Measurements from ENCODE around the gene COQ7. TPM values are rescaled to one million over a fixed set of nuclear protein-coding genes. Genes with fewer than 3 reads are reported as not detected.

Gene COQ7
- total RNA-seq, 1 experiment from 2014 or later: 39.6 TPM

DNA sequence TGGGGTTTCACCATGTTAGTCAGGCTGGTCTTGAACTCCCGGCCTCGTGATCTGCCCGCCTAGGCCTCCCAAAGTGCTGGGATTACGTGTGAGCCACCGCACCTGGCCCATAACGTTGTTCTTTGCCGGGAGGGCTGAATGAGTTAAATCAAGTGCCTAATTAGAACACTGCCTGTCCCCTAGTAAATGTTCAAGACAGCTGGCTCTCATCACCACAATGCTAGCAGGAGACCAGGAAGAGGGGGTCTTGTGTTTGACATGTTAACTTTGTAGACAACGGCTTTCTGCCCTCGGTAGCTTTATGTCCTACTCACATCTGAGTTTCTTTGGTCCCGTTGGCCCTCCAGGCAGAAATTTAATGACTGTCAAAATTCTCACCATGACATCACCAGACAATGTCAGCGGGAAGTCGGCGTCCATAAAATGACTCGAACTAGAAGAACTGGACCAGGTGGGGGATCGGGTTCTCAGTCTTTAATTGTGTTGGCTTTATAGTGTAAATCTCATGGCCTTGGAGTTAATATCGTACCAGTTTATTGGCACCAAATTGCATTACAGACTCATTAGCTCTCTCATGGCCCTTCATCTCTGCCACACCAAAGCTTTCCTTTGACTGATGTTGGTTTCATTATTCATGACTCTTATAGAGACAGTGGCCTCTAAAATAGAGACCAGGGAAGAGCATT is 34.9 kb downstream of the COQ7 start:
- ATAC-seq: no peak
- 0 out of 2 replicates have a peak, but pooled peaks cover under 1% of the 10 kb centered on the region for H3K4me1 ChIP-seq (ENCODE audit: control insufficient read depth, insufficient read depth, low read length)
- DNase-seq (ENCODE audit: low read depth, low spot score): no peak
- BruUV-seq (replicated peaks): no TSS peak
- no peaks in the 10 kb centered on the region for H3K36me3 ChIP-seq (ENCODE audit: control insufficient read depth, insufficient read depth, low read length)
- peaks cover 7% of the 10 kb centered on the region; the same call in 1 of the 2 replicates for H3K9me3 ChIP-seq (ENCODE audit: control insufficient read depth, insufficient read depth, low read depth, low read length)
- TF ChIP-seq, protein P1, sequence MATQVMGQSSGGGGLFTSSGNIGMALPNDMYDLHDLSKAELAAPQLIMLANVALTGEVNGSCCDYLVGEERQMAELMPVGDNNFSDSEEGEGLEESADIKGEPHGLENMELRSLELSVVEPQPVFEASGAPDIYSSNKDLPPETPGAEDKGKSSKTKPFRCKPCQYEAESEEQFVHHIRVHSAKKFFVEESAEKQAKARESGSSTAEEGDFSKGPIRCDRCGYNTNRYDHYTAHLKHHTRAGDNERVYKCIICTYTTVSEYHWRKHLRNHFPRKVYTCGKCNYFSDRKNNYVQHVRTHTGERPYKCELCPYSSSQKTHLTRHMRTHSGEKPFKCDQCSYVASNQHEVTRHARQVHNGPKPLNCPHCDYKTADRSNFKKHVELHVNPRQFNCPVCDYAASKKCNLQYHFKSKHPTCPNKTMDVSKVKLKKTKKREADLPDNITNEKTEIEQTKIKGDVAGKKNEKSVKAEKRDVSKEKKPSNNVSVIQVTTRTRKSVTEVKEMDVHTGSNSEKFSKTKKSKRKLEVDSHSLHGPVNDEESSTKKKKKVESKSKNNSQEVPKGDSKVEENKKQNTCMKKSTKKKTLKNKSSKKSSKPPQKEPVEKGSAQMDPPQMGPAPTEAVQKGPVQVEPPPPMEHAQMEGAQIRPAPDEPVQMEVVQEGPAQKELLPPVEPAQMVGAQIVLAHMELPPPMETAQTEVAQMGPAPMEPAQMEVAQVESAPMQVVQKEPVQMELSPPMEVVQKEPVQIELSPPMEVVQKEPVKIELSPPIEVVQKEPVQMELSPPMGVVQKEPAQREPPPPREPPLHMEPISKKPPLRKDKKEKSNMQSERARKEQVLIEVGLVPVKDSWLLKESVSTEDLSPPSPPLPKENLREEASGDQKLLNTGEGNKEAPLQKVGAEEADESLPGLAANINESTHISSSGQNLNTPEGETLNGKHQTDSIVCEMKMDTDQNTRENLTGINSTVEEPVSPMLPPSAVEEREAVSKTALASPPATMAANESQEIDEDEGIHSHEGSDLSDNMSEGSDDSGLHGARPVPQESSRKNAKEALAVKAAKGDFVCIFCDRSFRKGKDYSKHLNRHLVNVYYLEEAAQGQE (IDR thresholded peaks at IDR 0.05; ENCODE audit: insufficient read depth in 1 of 2, low read depth in 2 of 2, low read length in 1 of 2): no peak
- TF ChIP-seq SIN3A (IDR thresholded peaks at IDR 0.05; ENCODE audit: borderline replicate concordance, insufficient read depth, low read depth, low read length): no peak
- TF ChIP-seq, protein P2, sequence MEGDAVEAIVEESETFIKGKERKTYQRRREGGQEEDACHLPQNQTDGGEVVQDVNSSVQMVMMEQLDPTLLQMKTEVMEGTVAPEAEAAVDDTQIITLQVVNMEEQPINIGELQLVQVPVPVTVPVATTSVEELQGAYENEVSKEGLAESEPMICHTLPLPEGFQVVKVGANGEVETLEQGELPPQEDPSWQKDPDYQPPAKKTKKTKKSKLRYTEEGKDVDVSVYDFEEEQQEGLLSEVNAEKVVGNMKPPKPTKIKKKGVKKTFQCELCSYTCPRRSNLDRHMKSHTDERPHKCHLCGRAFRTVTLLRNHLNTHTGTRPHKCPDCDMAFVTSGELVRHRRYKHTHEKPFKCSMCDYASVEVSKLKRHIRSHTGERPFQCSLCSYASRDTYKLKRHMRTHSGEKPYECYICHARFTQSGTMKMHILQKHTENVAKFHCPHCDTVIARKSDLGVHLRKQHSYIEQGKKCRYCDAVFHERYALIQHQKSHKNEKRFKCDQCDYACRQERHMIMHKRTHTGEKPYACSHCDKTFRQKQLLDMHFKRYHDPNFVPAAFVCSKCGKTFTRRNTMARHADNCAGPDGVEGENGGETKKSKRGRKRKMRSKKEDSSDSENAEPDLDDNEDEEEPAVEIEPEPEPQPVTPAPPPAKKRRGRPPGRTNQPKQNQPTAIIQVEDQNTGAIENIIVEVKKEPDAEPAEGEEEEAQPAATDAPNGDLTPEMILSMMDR (IDR thresholded peaks at IDR 0.05): no peak
- TF ChIP-seq POLR2AphosphoS5 (IDR thresholded peaks at IDR 0.05; ENCODE audit: low read depth, low read length): no peak
- no peak for TF ChIP-seq TCF7L2 (IDR thresholded peaks at IDR 0.05; ENCODE audit: low read depth, low read length)
- H3K27ac ChIP-seq (ENCODE audit: low read length): no peak overlapping the region
- POLR2A ChIA-PET: no interaction called here
- intact Hi-C loops (cut with micrococcal nuclease; ENCODE audit: unreplicated experiment): no loop called here
- H3K27me3 ChIP-seq (ENCODE audit: control insufficient read depth, insufficient read depth, low read length): no peaks in the 10 kb centered on the region
- no peak overlapping the region for H3K4me3 ChIP-seq (ENCODE audit: low read depth in 2 of 2, low read length in 2 of 2)
- in situ Hi-C loops (cut with HindIII; ENCODE audit: low pct_unique_long_range_greater_than_20kb, low sequenced_read_pairs): no loop called here
- CTCF ChIA-PET: interaction anchor here (0.7 kb wide), 1 partner anchor 30 kb away, joined by 3 read pairs; no protein-coding TSS in a partner anchor

- ChIA-PET POLR2A (interaction anchor here (0.5 kb wide), 1 partner anchor 14 kb away, joined by 3 read pairs; no protein-coding TSS in a partner anchor), CTCF (interaction anchor here (2.0 kb wide), 1 partner anchor 10 kb away, joined by 8 read pairs; no protein-coding TSS in a partner anchor)
- Histone ChIP-seq H3K9me3 (ENCODE audit: control insufficient read depth, insufficient read depth, low read depth, low read length) (no peaks in the 10 kb centered on the region), H3K36me3 (ENCODE audit: control insufficient read depth, insufficient read depth, low read length) (no peaks in the 10 kb centered on the region), H3K27me3 (ENCODE audit: control insufficient read depth, insufficient read depth, low read length) (no peaks in the 10 kb centered on the region), H3K4me1 (ENCODE audit: control insufficient read depth, insufficient read depth, low read length) (peaks cover 10% of the 10 kb centered on the region; the same call in 1 of the 2 replicates), H3K27ac (ENCODE audit: low read length) (no peak overlapping the region), H3K4me3 (ENCODE audit: low read depth in 2 of 2, low read length in 2 of 2) (no peak overlapping the region)
- DNase-seq (ENCODE audit: low read depth, low spot score): no peak
- intact Hi-C loops (cut with micrococcal nuclease; ENCODE audit: unreplicated experiment): no loop called here
- in situ Hi-C loops (cut with HindIII; ENCODE audit: low pct_unique_long_range_greater_than_20kb, low sequenced_read_pairs): no loop called here
- TF ChIP-seq POLR2AphosphoS5 (IDR thresholded peaks at IDR 0.05; ENCODE audit: low read depth, low read length): no peak
- TF ChIP-seq, protein P2 (IDR thresholded peaks at IDR 0.05): no peak
- no peak for TF ChIP-seq TCF7L2 (IDR thresholded peaks at IDR 0.05; ENCODE audit: low read depth, low read length)
- no peak for TF ChIP-seq SIN3A (IDR thresholded peaks at IDR 0.05; ENCODE audit: borderline replicate concordance, insufficient read depth, low read depth, low read length)
- TF ChIP-seq, protein P1 (IDR thresholded peaks at IDR 0.05; ENCODE audit: insufficient read depth in 1 of 2, low read depth in 2 of 2, low read length in 1 of 2): no peak
- ATAC-seq: no peak
- no TSS peak for BruUV-seq (replicated peaks)
Observed at GRCh38 chr16:19104607-19105006, 37.2 kb downstream of the COQ7 start.
